A549 (cell line): ENCODE data around the gene MITF. TPM values are rescaled to one million over a fixed set of nuclear protein-coding genes. Genes with fewer than 3 reads are reported as not detected.

Experiments
- ATAC-seq, 2 experiments: fragments of 200-7000 bp in 1 of 2; fragments of >200 bp in 1 of 2; cut with Nextera tagmentation in 1 of 2; cut with Tn5 transposase in 1 of 2; 3 replicates each; pipeline versions ENCODE4 v1.8.0 to v1.9.1; 2018 to 2020; ENCODE audit warnings: mild to moderate bottlenecking in 1 of 2, moderate library complexity in 1 of 2
- CTCF ChIA-PET: fragments of 300-600 bp; sonication (Branson Sonifier 250); formaldehyde crosslinking; extraction: SDS; loops from one replicate; lab custom pipeline; 2021; ENCODE audit warnings: antibody characterized with exemption, inconsistent platforms; lab: Yijun Ruan, JAX
- POLR2A ChIA-PET: fragments of 350-600 bp; formaldehyde crosslinking; extraction: SDS; loops from one replicate; lab custom pipeline; 2021; ENCODE audit warnings: antibody characterized with exemption, inconsistent platforms; lab: Yijun Ruan, JAX
- DNase-seq, 2 experiments: peaks; one replicate each; pipeline versions ENCODE4 v3.0.0 to v3.0.0-alpha.2; 2011 to 2016; ENCODE audit warnings: low read depth in 1 of 2, low spot score in 1 of 2
- FAIRE-seq: peaks from 2 replicates; lab custom pipeline; 2011; peaks lifted over from hg19 to GRCh38; lab: Jason Lieb, UNC
- H3K27ac ChIP-seq, 2 experiments: fragments of >200 bp; sonication (Bioruptor Twin); formaldehyde crosslinking; 3 replicates each; pipeline ENCODE4 v1.5.1; 2016 to 2017
- H3K4me1 ChIP-seq: fragments of >200 bp; sonication (Bioruptor Twin); formaldehyde crosslinking; 3 replicates; pipeline ENCODE4 v1.6.1; 2016
- H3K4me2 ChIP-seq: fragments of >200 bp; sonication (Bioruptor Twin); formaldehyde crosslinking; 3 replicates; pipeline ENCODE4 v1.6.1; 2016
- H3K4me3 ChIP-seq: fragments of >200 bp; sonication (Bioruptor Twin); formaldehyde crosslinking; 3 replicates; pipeline ENCODE4 v1.5.1; 2016
- H3K9me3 ChIP-seq: fragments of >200 bp; sonication (Bioruptor Twin); formaldehyde crosslinking; 3 replicates; pipeline ENCODE4 v1.6.1; 2016
- EHF ChIP-seq: fragments of 250-450 bp; sonication (Bioruptor Pico); IDR thresholded peaks from 2 replicates; pipeline ENCODE4 v1.5.0; 2020; ENCODE audit warnings: mild to moderate bottlenecking
- ESRRA ChIP-seq: fragments of 150-350 bp; IDR thresholded peaks from 2 replicates; pipeline ENCODE4 v1.6.1; 2014; ENCODE audit warnings: mild to moderate bottlenecking, low read length, borderline replicate concordance
- FOSB ChIP-seq: fragments of 250-450 bp; sonication (Bioruptor Pico); IDR thresholded peaks from 2 replicates; pipeline ENCODE4 v1.5.0; 2020; ENCODE audit warnings: mild to moderate bottlenecking, moderate library complexity
- FOXS1 ChIP-seq: fragments of 250-450 bp; sonication (Bioruptor Pico); IDR thresholded peaks from 2 replicates; pipeline ENCODE4 v1.5.0; 2020; ENCODE audit warnings: mild to moderate bottlenecking, moderate library complexity
- HDAC2 ChIP-seq: fragments of 200-600 bp; sonication (generic); IDR thresholded peaks from 2 replicates; pipeline ENCODE4 v1.6.1; 2016
- HEYL ChIP-seq: fragments of 250-450 bp; sonication (Bioruptor Pico); IDR thresholded peaks from 2 replicates; pipeline ENCODE4 v1.8.0; 2021; ENCODE audit warnings: mild to moderate bottlenecking, moderate library complexity
- HOXB5 ChIP-seq: fragments of 250-450 bp; sonication (Bioruptor Pico); IDR thresholded peaks from 2 replicates; pipeline ENCODE4 v1.5.0; 2020; ENCODE audit warnings: mild to moderate bottlenecking, moderate library complexity
- JUN ChIP-seq, 2 experiments: fragments of >200 bp; sonication (Bioruptor Twin); formaldehyde crosslinking; IDR thresholded peaks; 2 replicates in 1 of 2; 3 replicates in 1 of 2; pipeline ENCODE4 v1.6.1; 2016 to 2017
- JUNB ChIP-seq: fragments of >200 bp; sonication (Bioruptor Twin); formaldehyde crosslinking; IDR thresholded peaks from 2 replicates; pipeline ENCODE4 v1.6.1; 2016
- MYC ChIP-seq: IDR thresholded peaks from 2 replicates; pipeline ENCODE4 v1.6.1; 2012; ENCODE audit warnings: mild to moderate bottlenecking, inconsistent platforms, low read length, improper control_type of control experiment, borderline replicate concordance
- NR3C1 ChIP-seq: fragments of >200 bp; sonication (Bioruptor Twin); formaldehyde crosslinking; IDR thresholded peaks from 3 replicates; pipeline ENCODE4 v1.6.1; 2017
- POLR2A ChIP-seq: IDR thresholded peaks from 2 replicates; pipeline ENCODE4 v1.6.1; 2012; ENCODE audit warnings: mild to moderate bottlenecking, low read length
- POLR2AphosphoS2 ChIP-seq: conservative IDR thresholded peaks from 2 replicates; pipeline ENCODE4 v1.6.1; 2012; ENCODE audit warnings: low read length, improper control_type of control experiment, inconsistent platforms
- RARB ChIP-seq: fragments of 250-450 bp; sonication (Bioruptor Pico); IDR thresholded peaks from 2 replicates; pipeline ENCODE4 v1.8.0; 2021; ENCODE audit warnings: mild to moderate bottlenecking, moderate library complexity
- SMC3 ChIP-seq: fragments of >200 bp; sonication (Bioruptor Twin); formaldehyde crosslinking; IDR thresholded peaks from 3 replicates; pipeline ENCODE4 v1.6.1; 2018; ENCODE audit warnings: inconsistent platforms
- SREBF2 ChIP-seq: fragments of 450-650 bp; IDR thresholded peaks from 2 replicates; pipeline ENCODE4 v1.6.1; 2014; ENCODE audit warnings: mild to moderate bottlenecking, moderate library complexity
- TFCP2L1 ChIP-seq: fragments of 250-450 bp; sonication (Bioruptor Pico); IDR thresholded peaks from 2 replicates; pipeline ENCODE4 v1.5.0; 2021; ENCODE audit warnings: mild to moderate bottlenecking
- ZFP36 ChIP-seq: fragments of 450-650 bp; IDR thresholded peaks from 2 replicates; pipeline ENCODE4 v1.6.1; 2014; ENCODE audit warnings: borderline replicate concordance; ENCODE audit not compliant: partially characterized antibody
- WGBS: methylation state at CpG from one replicate; pipeline ENCODE4 v1.1.6; 2017; ENCODE audit errors: missing lambda C conversion rate; 5-methylcytosine and 5-hydroxymethylcytosine counted together
- polyA plus RNA-seq, 4 experiments: library from polyadenylated mRNA; depleted of rRNA in 3 of 4; stranded (reverse); fragments of >200 nt; fragmentation: RNase III in 1 of 4; extraction: RNeasy Plus Mini Kit Qiagen cat#74134 plus additional on column Dnase treatment in 1 of 4; gene quantifications; 2 replicates in 3 of 4; 3 replicates in 1 of 4; pipeline ENCODE4 v1.2.3, GENCODE V29; 2011 to 2017
- TF ChIP-seq, protein P1 (sequence below): fragments of 250-450 bp; sonication (Bioruptor Pico); IDR thresholded peaks from 2 replicates; pipeline ENCODE4 v1.5.0; 2020; ENCODE audit warnings: low read depth, mild to moderate bottlenecking, moderate library complexity
- TF ChIP-seq, protein P2 (sequence below): fragments of 450-650 bp; IDR thresholded peaks from 2 replicates; pipeline ENCODE4 v1.6.1; 2014; ENCODE audit warnings: antibody characterized with exemption
- TF ChIP-seq, protein P3 (sequence below): fragments of >200 bp; sonication (Bioruptor Twin); formaldehyde crosslinking; IDR thresholded peaks from 2 replicates; pipeline ENCODE4 v1.6.1; 2016
- TF ChIP-seq, protein P4 (sequence below): fragments of >200 bp; sonication (Bioruptor Twin); formaldehyde crosslinking; IDR thresholded peaks from 3 replicates; pipeline ENCODE4 v1.5.1; 2016
- TF ChIP-seq, protein P5 (sequence below): IDR thresholded peaks from 2 replicates; pipeline ENCODE4 v1.6.1; 2012
- TF ChIP-seq, protein P6 (sequence below): IDR thresholded peaks from 2 replicates; pipeline ENCODE4 v1.6.1; 2012; ENCODE audit warnings: low read depth, borderline replicate concordance
- TF ChIP-seq, protein P7 (sequence below): fragments of 150-350 bp; IDR thresholded peaks from 2 replicates; pipeline ENCODE4 v1.6.1; 2014; ENCODE audit warnings: low read depth, mild to moderate bottlenecking, low read length

Gene MITF
- polyA plus RNA-seq, 2 of the 4 experiments (the other 2 are of a cell fraction): 14.3 to 15.9 TPM

DNA sequence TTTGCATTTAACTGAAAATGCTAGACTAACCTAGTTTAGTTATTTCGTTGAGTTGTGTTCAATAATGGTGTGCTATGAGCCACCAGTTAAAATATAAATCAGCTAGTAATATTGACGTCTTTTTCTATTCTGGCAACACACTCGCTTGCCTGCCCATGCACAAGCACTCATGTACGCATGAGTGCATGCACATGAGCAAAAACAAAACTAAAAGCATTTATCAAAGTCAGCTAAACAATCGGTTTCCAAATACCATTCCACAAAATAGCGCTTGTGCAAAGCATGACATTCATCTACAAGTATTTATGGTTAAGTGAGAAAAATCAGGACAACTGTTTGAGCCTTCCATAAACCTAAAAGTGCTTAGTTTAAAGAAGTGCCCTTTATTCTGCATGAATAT is 247.2 kb downstream of the MITF start:
- POLR2A ChIA-PET: no interaction called here
- H3K9me3 ChIP-seq: no peaks in the 10 kb centered on the region
- no peak overlapping the region for H3K27ac ChIP-seq
- no peak for FAIRE-seq
- TF ChIP-seq SREBF2: no peak
- no peak for TF ChIP-seq RARB (CRISPR knock-in tag)
- TF ChIP-seq, protein P1, sequence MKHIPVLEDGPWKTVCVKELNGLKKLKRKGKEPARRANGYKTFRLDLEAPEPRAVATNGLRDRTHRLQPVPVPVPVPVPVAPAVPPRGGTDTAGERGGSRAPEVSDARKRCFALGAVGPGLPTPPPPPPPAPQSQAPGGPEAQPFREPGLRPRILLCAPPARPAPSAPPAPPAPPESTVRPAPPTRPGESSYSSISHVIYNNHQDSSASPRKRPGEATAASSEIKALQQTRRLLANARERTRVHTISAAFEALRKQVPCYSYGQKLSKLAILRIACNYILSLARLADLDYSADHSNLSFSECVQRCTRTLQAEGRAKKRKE (CRISPR knock-in tag): no peak
- TF ChIP-seq, all 56 proteins: peak for 0
- Histone ChIP-seq H3K4me3 (no peak overlapping the region), H3K4me2 (no peak overlapping the region), H3K4me1 (no peaks in the 10 kb centered on the region)
- 42% methylated on average over 6 of the region's 6 CpGs for WGBS
- ATAC-seq (no peak), DNase-seq (no peak)
- CTCF ChIA-PET: interaction anchor here (0.7 kb wide), 1 partner anchor 33 kb away, joined by 3 read pairs; no protein-coding TSS in a partner anchor

DNA sequence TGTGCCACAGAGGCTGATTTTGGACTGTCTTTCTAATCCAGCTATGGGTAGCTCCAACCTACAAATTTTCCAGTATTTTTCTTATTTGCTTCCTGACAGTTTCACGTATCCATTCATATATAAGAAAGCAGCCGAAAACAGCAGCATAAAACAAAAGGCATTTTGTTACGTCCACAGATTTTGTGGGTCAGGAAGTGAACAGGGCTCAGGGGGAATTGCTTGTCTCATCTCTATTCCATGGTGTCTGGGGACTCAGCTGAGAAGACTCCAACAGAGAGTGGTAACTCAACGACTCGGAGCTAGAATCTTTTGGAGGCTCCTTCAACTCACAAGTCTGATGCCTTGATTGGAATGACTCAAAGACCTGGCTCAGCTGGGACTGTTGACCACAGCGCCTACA is 248.6 kb downstream of the MITF start:
- ATAC-seq (no peak), DNase-seq (no peak), FAIRE-seq (no peak)
- Histone ChIP-seq H3K4me2 (no peak overlapping the region), H3K4me3 (no peak overlapping the region), H3K27ac (no peak overlapping the region), H3K9me3 (no peaks in the 10 kb centered on the region), H3K4me1 (no peaks in the 10 kb centered on the region)
- ChIA-PET POLR2A (no interaction called here), CTCF (no interaction called here)
- TF ChIP-seq, protein P2, sequence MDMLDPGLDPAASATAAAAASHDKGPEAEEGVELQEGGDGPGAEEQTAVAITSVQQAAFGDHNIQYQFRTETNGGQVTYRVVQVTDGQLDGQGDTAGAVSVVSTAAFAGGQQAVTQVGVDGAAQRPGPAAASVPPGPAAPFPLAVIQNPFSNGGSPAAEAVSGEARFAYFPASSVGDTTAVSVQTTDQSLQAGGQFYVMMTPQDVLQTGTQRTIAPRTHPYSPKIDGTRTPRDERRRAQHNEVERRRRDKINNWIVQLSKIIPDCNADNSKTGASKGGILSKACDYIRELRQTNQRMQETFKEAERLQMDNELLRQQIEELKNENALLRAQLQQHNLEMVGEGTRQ: no peak
- TF ChIP-seq SREBF2 (no peak), POLR2A (no peak), JUNB (no peak), MYC (no peak), FOSB (CRISPR knock-in tag) (no peak), HEYL (no peak), SMC3 (no peak), POLR2AphosphoS2 (no peak), FOXS1 (no peak), RARB (CRISPR knock-in tag) (no peak)
- TF ChIP-seq, protein P3, sequence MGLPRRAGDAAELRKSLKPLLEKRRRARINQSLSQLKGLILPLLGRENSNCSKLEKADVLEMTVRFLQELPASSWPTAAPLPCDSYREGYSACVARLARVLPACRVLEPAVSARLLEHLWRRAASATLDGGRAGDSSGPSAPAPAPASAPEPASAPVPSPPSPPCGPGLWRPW: no peak
- TF ChIP-seq, protein P4, sequence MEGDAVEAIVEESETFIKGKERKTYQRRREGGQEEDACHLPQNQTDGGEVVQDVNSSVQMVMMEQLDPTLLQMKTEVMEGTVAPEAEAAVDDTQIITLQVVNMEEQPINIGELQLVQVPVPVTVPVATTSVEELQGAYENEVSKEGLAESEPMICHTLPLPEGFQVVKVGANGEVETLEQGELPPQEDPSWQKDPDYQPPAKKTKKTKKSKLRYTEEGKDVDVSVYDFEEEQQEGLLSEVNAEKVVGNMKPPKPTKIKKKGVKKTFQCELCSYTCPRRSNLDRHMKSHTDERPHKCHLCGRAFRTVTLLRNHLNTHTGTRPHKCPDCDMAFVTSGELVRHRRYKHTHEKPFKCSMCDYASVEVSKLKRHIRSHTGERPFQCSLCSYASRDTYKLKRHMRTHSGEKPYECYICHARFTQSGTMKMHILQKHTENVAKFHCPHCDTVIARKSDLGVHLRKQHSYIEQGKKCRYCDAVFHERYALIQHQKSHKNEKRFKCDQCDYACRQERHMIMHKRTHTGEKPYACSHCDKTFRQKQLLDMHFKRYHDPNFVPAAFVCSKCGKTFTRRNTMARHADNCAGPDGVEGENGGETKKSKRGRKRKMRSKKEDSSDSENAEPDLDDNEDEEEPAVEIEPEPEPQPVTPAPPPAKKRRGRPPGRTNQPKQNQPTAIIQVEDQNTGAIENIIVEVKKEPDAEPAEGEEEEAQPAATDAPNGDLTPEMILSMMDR: no peak
- TF ChIP-seq, protein P5, sequence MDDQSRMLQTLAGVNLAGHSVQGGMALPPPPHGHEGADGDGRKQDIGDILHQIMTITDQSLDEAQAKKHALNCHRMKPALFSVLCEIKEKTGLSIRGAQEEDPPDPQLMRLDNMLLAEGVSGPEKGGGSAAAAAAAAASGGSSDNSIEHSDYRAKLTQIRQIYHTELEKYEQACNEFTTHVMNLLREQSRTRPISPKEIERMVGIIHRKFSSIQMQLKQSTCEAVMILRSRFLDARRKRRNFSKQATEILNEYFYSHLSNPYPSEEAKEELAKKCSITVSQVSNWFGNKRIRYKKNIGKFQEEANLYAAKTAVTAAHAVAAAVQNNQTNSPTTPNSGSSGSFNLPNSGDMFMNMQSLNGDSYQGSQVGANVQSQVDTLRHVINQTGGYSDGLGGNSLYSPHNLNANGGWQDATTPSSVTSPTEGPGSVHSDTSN: no peak
- TF ChIP-seq, protein P6, sequence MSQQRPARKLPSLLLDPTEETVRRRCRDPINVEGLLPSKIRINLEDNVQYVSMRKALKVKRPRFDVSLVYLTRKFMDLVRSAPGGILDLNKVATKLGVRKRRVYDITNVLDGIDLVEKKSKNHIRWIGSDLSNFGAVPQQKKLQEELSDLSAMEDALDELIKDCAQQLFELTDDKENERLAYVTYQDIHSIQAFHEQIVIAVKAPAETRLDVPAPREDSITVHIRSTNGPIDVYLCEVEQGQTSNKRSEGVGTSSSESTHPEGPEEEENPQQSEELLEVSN: no peak
- WGBS: 73% methylated on average over 6 of the region's 6 CpGs

DNA sequence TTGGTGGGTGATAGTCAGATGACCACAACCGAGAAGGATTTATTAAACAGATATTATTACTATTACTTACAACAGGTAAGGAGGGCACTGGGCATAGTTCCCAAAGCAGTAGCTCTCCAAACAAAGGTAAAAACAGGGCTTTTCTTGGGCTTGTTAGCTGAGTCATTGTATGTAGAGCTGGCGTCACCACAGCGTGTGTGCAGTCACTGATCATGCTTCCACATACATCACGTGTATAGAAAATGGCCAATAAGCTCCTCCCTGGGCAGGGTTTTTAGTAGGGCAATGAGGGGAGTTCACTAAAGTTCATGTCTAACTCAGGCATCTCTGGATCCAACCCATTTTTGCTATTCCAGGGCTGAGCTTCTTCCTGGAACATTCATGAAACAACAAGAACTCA is 254.5 kb downstream of the MITF start:
- ChIA-PET POLR2A (no interaction called here), CTCF (no interaction called here)
- WGBS: 35% methylated on average over 4 of the region's 4 CpGs
- ATAC-seq: 0 out of 6 replicates have a peak, but pooled peaks of 1 of the 2 experiments have one; percentile 32
- no peaks in the 10 kb centered on the region for H3K4me1 ChIP-seq
- no peaks in the 10 kb centered on the region for H3K9me3 ChIP-seq
- DNase-seq: peak in 1 of 2 experiments; percentile 28
- H3K4me3 ChIP-seq: no peak overlapping the region
- no peak overlapping the region for H3K4me2 ChIP-seq
- no peak overlapping the region for H3K27ac ChIP-seq
- TF ChIP-seq ESRRA (no peak), MYC (no peak), EHF (CRISPR knock-in tag) (no peak), TFCP2L1 (CRISPR knock-in tag) (no peak), NR3C1 (no peak), SMC3 (no peak), ZFP36 (no peak), JUN (IDR thresholded peaks at IDR 0.05) (no peak), HOXB5 (no peak), HDAC2 (no peak)
- TF ChIP-seq, protein P7, sequence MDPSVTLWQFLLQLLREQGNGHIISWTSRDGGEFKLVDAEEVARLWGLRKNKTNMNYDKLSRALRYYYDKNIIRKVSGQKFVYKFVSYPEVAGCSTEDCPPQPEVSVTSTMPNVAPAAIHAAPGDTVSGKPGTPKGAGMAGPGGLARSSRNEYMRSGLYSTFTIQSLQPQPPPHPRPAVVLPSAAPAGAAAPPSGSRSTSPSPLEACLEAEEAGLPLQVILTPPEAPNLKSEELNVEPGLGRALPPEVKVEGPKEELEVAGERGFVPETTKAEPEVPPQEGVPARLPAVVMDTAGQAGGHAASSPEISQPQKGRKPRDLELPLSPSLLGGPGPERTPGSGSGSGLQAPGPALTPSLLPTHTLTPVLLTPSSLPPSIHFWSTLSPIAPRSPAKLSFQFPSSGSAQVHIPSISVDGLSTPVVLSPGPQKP: no peak
- TF ChIP-seq, all 56 proteins: peak for 0
- FAIRE-seq: no peak
